Transverse colon (tissue), 4 donors: Measurements from ENCODE around the gene FAAH2. TPM values are rescaled to one million over a fixed set of nuclear protein-coding genes. Genes with fewer than 3 reads are reported as not detected.

Source experiments
- DNase-seq: peaks from one replicate; pipeline ENCODE4 v3.0.0-alpha.2; 2019
- H3K27ac ChIP-seq, 4 donors: fragments of 200-600 bp; sonication (generic); 2 replicates each; pipeline ENCODE4 v1.5.1; 2016 to 2018; ENCODE audit warnings: inconsistent platforms in 4 of 4
- H3K27me3 ChIP-seq: fragments of 200-600 bp; sonication (generic); 2 replicates; pipeline ENCODE4 v1.5.1; 2017; ENCODE audit warnings: inconsistent platforms
- H3K36me3 ChIP-seq, 4 donors: fragments of 200-600 bp; sonication (generic); 2 replicates each; pipeline ENCODE4 v1.5.1; 2017 to 2019; ENCODE audit warnings: inconsistent platforms in 4 of 4
- H3K4me1 ChIP-seq, 4 donors: fragments of 200-600 bp; sonication (generic); 2 replicates each; pipeline ENCODE4 v1.5.1; 2017 to 2020; ENCODE audit warnings: inconsistent platforms in 4 of 4
- H3K4me3 ChIP-seq, 4 donors: fragments of 200-600 bp; sonication (generic); 1 replicate in 1 of 4; 2 replicates in 3 of 4; pipeline versions ENCODE4 v1.5.1 to v1.6.1; 2017 to 2019; ENCODE audit warnings: inconsistent platforms in 4 of 4
- H3K9me3 ChIP-seq, 2 donors: fragments of 200-600 bp; sonication (generic); 2 replicates each; pipeline ENCODE4 v1.5.1; 2017 to 2019; ENCODE audit warnings: inconsistent platforms in 2 of 2
- EP300 ChIP-seq: sonication (generic); formaldehyde crosslinking; IDR thresholded peaks from one replicate; pipeline ENCODE4 v1.6.1; 2017; ENCODE audit warnings: antibody characterized with exemption, low read depth
- POLR2A ChIP-seq: fragments of 450-650 bp; IDR thresholded peaks from one replicate; pipeline ENCODE4 v1.6.1; 2016; ENCODE audit warnings: antibody characterized with exemption, mild to moderate bottlenecking, moderate library complexity
- POLR2AphosphoS5 ChIP-seq, 3 donors: sonication (generic); formaldehyde crosslinking; IDR thresholded peaks; one replicate each; pipeline ENCODE4 v1.6.1; 2016; ENCODE audit warnings: antibody characterized with exemption in 3 of 3
- WGBS, 2 donors: methylation state at CpG; one replicate each; pipeline ENCODE4 v1.1.5; 2018; ENCODE audit warnings: low coverage in 1 of 2; 5-methylcytosine and 5-hydroxymethylcytosine counted together
- in situ Hi-C, 4 donors: fragments of 200-750 bp; cut with MboI; loops; one replicate each; pipeline versions ENCODE4 v1.15.0 to v1.15.1; 2017; ENCODE audit warnings: low sequenced_read_pairs in 3 of 4, low pct_ligation_motif_present in 1 of 4, low pct_unique_long_range_greater_than_20kb in 1 of 4
- intact Hi-C: fragments of 100-400 bp; cut with DNase I; formaldehyde crosslinking; loops from one replicate; pipeline ENCODE4 v1.15.1; 2023; ENCODE audit warnings: low total_unique reads
- total RNA-seq, 4 donors: library from RNA; depleted of rRNA; stranded (reverse); fragments of >200 nt; gene quantifications; one replicate each; pipeline ENCODE4 v1.1.0, GENCODE V29; 2016
- TF ChIP-seq, protein P1 (sequence below), 5 experiments: fragments of 200-600 bp in 3 of 5; fragments of 450-650 bp in 2 of 5; sonication (generic) in 3 of 5; IDR thresholded peaks; 1 replicate in 2 of 5; 2 replicates in 3 of 5; pipeline ENCODE4 v1.5.1; 2016 to 2017; ENCODE audit warnings: antibody characterized with exemption in 5 of 5, inconsistent platforms in 3 of 5, mild to moderate bottlenecking in 2 of 5, moderate library complexity in 1 of 5

FAAH2 gene
- total RNA-seq, 4 donors from 2014 or later, result 12.0 to 16.2 (median 14.5) TPM; not detected in 1

DNA sequence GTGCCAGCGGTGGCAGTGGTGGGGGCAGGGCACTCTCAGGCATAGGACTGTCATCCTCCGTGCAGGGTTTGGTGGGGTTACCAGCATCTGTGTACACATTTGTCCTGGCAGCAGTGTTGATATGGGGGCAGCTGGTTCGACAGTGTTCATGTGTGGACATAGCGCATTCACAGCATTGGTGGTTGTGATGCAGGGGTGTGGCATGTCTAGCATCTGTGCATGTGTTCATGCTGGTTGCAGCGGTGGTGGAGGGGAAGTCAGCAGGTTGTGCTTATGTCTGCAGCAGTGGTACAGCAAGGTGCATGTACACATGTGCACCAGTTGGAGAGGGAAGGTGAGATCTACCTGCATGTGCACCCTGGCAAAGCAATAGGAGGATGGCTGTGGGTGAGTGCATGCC lies 230.0 kb downstream of the FAAH2 start:
- Histone ChIP-seq H3K36me3 (no peaks in the 10 kb centered on the region), H3K27me3 (no peaks in the 10 kb centered on the region), H3K27ac (no peak overlapping the region), H3K9me3 (no peaks in the 10 kb centered on the region), H3K4me1 (no peaks in the 10 kb centered on the region), H3K4me3 (no peak overlapping the region)
- no peak for TF ChIP-seq EP300
- TF ChIP-seq, protein P1, sequence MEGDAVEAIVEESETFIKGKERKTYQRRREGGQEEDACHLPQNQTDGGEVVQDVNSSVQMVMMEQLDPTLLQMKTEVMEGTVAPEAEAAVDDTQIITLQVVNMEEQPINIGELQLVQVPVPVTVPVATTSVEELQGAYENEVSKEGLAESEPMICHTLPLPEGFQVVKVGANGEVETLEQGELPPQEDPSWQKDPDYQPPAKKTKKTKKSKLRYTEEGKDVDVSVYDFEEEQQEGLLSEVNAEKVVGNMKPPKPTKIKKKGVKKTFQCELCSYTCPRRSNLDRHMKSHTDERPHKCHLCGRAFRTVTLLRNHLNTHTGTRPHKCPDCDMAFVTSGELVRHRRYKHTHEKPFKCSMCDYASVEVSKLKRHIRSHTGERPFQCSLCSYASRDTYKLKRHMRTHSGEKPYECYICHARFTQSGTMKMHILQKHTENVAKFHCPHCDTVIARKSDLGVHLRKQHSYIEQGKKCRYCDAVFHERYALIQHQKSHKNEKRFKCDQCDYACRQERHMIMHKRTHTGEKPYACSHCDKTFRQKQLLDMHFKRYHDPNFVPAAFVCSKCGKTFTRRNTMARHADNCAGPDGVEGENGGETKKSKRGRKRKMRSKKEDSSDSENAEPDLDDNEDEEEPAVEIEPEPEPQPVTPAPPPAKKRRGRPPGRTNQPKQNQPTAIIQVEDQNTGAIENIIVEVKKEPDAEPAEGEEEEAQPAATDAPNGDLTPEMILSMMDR (IDR thresholded peaks at IDR 0.05), result no peak
- TF ChIP-seq POLR2A, result no peak
- no peak for TF ChIP-seq POLR2AphosphoS5 (IDR thresholded peaks at IDR 0.05)
- DNase-seq, result no peak
- in situ Hi-C loops, result no loop called here
- intact Hi-C loops, result no loop called here
- 67 to 84% methylated on average over 2 to 5 of the region's 5 CpGs for WGBS, 2 donors

DNA sequence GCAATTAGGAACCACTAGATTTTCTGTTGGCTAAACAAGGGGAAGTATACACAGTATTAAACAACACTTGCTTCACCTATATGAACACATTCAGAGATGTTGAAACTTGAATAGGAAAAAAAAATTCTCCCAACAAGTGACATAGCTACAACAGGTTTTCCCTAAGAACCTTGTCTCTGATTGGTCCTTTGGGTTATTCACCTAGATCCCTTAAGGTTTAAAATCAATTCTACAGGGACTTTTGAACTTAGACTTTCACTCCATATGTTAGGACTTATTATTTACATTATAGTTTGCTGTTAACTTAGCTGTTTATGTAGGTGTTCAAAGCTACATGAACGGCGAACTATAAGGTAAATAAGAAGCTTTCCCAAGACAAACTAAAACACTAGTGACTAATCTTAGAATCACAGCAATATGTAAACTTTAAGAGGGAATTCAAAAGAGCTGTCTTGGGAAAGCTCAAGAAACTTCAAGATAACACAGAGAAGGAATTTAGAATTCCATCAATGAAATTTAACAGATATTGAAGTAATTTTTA lies 233.1 kb downstream of the FAAH2 start:
- no peak overlapping the region for H3K4me3 ChIP-seq
- WGBS, 2 donors, result 20 to 42% methylated on average over 2 of the region's 2 CpGs
- no peaks in the 10 kb centered on the region for H3K36me3 ChIP-seq
- DNase-seq, result no peak
- no peak overlapping the region for H3K27ac ChIP-seq
- no peaks in the 10 kb centered on the region for H3K27me3 ChIP-seq
- no peaks in the 10 kb centered on the region for H3K9me3 ChIP-seq
- TF ChIP-seq, protein P1 (IDR thresholded peaks at IDR 0.05), result no peak
- TF ChIP-seq POLR2A (no peak), POLR2AphosphoS5 (IDR thresholded peaks at IDR 0.05) (no peak)
- in situ Hi-C loops, result no loop called here
- no peaks in the 10 kb centered on the region for H3K4me1 ChIP-seq
- intact Hi-C loops, result no loop called here

DNA sequence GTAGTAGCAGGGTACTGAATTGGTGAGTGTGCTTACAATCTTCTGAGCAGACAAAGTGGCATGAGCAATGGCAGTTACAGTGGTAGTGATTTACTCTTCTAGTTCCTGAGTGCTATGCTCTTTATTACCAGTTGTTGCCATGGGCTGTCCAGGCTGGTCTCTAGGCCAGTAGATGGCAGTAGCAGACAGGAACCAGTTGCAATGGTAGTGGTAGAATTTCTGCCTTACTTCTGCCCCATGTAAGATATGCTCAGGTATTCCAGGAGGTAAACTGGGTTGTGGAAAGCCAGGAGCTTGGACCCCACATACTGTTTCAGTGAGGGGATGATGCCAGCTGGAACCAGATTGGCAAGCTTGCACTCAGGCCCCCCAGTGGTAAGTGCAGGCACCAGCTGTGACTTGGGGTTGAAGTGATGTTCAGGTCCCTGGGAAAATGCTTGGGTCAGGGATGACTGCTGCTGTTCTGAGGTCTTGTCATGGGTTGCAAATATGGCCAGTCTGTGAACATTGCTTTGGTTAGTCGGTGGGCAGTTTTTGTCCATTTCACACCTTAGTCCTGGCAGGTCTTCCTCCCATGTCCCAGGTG lies 242.3 kb downstream of the FAAH2 start:
- intact Hi-C loops (no loop called here), in situ Hi-C loops (no loop called here)
- H3K36me3 ChIP-seq, result no peaks in the 10 kb centered on the region
- no peak for TF ChIP-seq POLR2A
- no peak for TF ChIP-seq POLR2AphosphoS5 (IDR thresholded peaks at IDR 0.05)
- TF ChIP-seq EP300, result no peak
- TF ChIP-seq, protein P1 (IDR thresholded peaks at IDR 0.05), result peak in 2 of 5 experiments; percentile 8 to 21
- WGBS, 2 donors, result 54% methylated on average over 1 of the region's 1 CpG; no CpG with 5 or more reads in 1 of the 2 donors
- DNase-seq, result no peak
- no peak overlapping the region for H3K27ac ChIP-seq
- no peak overlapping the region for H3K4me3 ChIP-seq
- H3K9me3 ChIP-seq, result no peaks in the 10 kb centered on the region
- H3K27me3 ChIP-seq, result no peaks in the 10 kb centered on the region
- no peaks in the 10 kb centered on the region for H3K4me1 ChIP-seq

Other genes starting within 250 kb of the FAAH2 start
- 10 to 100 TPM in 2 of 4 donors, 1 to 10 TPM in 1, not detected in 1; 8.6 to 19.8 (median 19.7) TPM for gene SPIN2B, start 165.2 kb upstream of the FAAH2 start, total RNA-seq
- 10 to 100 TPM in 1 of 4 donors, 1 to 10 TPM in 1, under 1 TPM in 1, not detected in 1; 0.64 to 15.7 (median 1.2) TPM for gene SPIN2A, start 149.3 kb upstream of the FAAH2 start, total RNA-seq